Hepatocyte (in vitro differentiated cells): ENCODE measurements around the gene ZSCAN29.

Experiments
- EZH2phosphoT487 ChIP-seq: fragments of 200-600 bp; sonication (generic); IDR thresholded peaks from one replicate; pipeline ENCODE4 v1.6.1; 2018; ENCODE audit warnings: antibody characterized with exemption, mild to moderate bottlenecking, low read depth, moderate library complexity; ENCODE audit not compliant: unreplicated experiment, severe bottlenecking
- TF ChIP-seq, protein P1 (sequence below): fragments of 200-600 bp; sonication (generic); IDR thresholded peaks from 2 replicates; pipeline ENCODE4 v1.5.1; 2016; ENCODE audit warnings: antibody characterized with exemption, mild to moderate bottlenecking; ENCODE audit not compliant: poor library complexity

DNA sequence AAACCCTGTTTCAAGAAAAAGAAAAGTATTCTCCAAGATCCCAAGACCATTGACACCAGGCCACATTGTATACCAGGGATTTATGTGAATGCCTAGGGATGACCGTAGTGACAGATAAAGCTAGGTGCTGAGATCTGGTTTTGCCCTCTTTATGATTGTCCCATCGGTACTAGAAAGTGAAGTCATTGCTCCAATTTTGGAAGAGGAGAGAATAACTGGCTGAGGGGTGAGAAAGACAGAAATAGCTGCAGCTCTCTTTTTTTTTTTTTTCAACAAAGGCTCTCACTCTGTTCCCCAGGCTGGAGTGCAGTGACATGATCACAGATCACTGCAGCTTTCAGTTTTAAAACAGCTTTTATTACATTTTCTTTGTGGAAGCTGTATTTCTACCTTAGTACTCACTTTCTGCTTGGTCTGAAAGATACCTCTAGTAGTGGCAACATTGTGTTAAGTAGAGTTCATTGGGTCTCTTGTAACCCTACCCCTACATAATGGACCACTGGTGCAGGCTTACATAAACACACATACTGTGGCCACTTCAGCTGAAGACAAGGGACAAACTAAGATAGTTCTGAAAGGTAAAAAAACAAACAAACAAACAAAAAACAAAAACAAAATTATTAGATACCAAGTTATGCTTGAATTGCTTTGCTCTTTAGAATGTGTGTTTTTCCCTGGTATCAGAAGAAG, 18.0 kb downstream of the ZSCAN29 start:
- TF ChIP-seq, protein P1, sequence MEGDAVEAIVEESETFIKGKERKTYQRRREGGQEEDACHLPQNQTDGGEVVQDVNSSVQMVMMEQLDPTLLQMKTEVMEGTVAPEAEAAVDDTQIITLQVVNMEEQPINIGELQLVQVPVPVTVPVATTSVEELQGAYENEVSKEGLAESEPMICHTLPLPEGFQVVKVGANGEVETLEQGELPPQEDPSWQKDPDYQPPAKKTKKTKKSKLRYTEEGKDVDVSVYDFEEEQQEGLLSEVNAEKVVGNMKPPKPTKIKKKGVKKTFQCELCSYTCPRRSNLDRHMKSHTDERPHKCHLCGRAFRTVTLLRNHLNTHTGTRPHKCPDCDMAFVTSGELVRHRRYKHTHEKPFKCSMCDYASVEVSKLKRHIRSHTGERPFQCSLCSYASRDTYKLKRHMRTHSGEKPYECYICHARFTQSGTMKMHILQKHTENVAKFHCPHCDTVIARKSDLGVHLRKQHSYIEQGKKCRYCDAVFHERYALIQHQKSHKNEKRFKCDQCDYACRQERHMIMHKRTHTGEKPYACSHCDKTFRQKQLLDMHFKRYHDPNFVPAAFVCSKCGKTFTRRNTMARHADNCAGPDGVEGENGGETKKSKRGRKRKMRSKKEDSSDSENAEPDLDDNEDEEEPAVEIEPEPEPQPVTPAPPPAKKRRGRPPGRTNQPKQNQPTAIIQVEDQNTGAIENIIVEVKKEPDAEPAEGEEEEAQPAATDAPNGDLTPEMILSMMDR, result no peak
- no peak for TF ChIP-seq EZH2phosphoT487
